ENCODE data around the gene ATP10A.

ATP10A gene

DNA sequence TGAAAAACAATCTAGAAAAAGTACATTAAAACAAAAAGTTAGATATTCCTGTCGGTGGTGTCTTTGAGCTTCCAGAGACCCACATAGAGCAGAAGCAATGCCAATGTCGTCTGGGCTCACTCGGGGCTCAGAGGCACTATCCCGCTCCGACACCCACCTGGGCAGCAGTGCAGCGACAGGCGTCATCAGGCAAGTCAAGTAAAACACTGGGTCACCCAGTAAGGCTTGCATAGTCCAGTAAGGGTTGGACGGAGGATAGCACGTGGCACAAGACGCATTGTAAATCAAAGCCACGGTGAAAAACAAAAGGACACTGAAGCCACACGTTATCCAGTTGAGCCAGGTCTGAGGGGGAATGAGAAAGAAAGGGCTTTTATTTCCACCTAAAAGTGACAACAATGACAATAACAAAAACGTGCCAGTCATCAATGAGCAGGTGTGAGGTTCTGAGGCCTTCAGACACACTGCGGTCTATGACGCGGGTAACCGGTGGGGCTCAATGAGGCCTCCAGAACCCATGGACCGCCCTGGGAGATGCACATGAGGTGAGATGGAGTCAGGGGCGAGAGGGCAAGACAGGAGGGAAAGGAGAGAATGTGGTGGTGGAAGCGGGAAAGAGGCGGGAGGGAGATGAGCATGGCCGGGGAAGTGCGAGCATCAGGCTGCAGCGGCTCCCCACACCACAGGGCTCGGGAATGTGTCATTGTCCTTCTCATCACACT is 183.0 kb downstream of the ATP10A start:
- DNase-seq (ENCODE audit: low spot score): no peak

DNA sequence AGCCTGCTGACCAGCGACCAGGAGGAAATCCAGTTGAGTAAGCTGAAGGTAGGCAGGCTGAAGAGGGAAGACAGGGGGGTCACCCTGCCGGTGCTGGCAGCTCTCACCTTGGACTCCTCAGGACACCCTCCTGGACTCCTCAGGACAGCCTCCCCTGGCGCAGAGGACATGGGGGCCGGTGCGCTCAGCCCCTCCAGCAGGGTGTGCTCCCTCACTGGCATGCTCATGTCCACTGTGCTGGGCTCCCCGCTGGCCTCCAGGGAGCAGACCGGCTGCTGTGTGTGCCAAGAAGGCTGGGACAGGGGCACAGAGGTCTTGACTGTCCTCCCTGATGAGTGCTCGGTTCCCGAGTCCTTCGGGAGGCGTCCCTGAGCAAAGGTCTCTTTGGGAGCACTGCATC is 183.6 kb downstream of the ATP10A start:
- no peak for DNase-seq (ENCODE audit: low spot score)

DNA sequence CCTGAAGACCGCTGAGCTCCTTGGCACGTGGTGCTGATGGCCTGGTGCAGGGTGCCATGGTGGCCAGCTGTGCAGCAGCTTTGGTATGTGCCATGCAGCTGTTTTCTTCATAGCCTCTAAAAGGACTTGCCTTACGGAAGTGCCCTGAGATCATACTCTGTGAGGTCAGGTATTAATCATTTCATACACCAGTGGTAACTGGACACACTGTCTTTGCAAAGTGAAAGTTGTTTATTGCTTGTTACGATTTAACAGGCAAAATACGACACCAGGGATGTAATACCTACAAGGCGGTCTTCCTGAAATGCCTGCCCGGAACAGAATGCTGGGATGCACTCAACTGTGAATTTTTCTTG is 184.6 kb downstream of the ATP10A start:
- no peak for DNase-seq (ENCODE audit: low spot score)

DNA sequence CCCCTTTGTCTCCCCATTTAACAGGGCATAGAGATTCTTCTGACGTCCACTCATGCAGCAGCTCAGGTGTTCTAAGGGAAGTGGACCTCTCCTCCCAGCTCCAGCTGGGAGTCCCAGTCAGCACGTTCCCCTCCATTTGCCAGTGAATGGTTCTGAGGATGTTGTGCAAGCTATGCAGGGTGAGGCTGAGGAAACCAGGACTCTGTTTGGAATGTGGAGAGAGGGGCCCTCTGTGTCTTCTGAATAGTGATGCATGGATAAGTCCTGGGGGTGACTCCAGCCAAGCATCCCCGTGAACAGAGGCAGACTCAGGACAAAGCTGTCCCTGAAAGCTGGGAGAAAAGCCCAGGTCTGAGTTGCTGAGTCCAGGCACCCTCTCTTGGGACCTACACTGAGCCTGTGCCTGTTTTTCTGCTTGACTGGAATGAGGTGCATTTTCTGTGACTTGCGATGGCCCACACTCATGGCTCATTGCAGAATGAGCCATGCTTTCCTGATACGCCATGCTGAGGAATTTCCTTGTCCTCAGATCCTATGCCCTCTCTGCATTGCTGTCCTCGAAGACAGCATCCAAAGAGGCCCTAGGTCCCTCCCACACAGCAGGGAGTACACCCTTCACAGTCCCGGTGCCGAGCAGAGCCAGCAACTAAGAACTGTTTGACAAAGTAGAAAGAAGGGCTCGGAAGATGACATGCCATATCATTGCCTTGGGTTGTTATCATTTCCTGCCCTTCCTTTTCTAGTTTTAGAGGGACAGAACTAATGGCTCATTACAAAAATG is 185.2 kb downstream of the ATP10A start:
- no peak for DNase-seq (ENCODE audit: low spot score)

DNA sequence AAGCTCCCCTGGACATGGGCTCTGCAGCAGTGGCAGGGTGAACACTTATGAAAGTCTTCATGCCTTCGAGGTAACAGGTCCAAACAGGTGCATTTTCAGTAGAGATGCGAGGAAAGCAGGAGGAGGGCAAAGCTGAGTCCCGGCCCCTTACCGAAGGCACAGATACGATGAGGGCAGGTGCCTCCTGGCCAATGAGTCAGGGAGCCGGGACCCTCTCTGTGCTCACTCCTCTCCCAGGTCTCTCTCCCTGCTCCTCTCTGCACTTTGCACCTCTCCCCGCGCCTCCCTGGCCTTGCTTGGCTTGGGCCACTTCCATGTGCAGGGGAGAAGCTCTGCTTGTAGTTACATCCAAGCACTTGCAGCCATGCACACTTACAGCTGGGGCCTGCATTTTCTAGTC is 187.1 kb downstream of the ATP10A start:
- DNase-seq (ENCODE audit: low spot score): no peak

DNA sequence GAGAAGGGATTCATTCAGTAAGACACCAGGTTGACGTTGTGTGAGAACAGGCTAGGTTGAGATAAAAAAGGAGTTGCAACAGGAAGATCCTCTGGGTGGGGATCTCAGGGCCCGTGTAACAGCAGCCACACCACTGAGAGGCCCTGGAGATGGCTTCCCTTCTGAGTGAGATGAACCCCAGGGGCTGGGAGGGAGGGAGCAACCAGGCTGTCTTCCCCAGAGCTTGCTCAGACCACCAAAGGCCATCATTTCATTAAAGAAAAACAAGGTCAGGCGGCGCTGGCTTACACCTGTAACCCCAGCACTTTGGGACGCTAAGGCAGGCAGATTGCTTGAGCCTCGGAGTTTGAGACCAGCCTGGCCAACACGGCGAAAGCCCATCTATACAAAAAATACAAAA is 187.7 kb downstream of the ATP10A start:
- no peak for DNase-seq (ENCODE audit: low spot score)

DNA sequence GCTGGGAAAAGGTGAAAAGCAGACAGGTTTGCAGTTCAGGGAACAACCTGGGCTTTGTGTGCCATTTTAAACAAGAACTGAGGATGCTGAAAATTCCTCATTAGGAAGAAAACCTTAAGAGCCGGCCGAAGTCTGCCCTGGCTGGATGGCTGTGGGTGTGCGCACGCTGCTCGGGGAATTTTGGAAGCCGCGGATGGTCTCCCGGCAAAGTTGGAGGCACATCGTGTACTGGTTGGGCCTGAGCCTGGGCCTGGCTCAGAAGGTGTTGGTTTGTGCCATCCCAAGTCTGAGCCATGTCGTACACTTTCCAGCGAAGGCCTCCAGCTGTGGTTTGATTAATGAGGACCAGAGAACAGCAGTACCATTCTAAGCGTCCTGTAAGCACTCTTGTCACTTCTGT is 188.2 kb downstream of the ATP10A start:
- no peak for DNase-seq (ENCODE audit: low spot score)

DNA sequence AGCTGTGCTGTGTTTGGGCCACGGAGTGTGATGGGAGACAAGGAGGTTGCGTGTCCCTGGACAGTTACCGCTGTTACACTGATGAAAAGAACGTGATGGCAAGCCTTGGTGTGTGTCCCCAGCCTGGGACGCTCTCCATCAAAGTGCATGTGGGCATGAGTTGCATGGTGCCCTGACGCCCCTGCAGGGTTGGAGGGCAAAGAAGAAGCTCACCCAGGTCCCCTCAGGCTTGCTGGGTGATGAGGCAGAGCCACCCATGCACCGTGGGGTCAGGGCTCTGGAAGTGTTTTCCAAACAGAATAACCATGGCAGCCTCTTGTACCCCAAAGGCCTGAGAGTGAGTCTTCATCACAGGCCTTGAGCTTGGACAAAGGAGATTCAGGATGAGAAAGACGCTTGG is 189.2 kb downstream of the ATP10A start:
- DNase-seq (ENCODE audit: low spot score): no peak

DNA sequence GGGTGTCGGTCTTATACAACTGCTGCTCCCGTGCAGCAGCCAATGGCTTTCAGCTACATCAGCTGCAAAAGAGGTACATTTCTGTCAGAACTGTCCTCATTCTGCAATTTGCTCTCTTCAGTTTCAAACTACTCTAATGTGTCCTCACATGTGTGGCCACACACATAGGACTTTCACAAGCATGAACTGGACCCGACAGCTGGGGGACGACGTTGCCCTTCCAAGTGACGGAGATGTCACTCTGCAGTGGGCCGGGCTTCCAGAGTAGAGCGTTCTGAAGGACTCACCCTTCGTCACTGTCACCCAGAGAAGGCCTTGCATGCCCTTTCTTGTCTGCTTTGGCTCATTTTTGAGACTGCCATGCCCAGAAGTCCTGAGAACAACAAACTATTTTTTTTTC is 189.8 kb downstream of the ATP10A start:
- DNase-seq (ENCODE audit: low spot score): no peak

DNA sequence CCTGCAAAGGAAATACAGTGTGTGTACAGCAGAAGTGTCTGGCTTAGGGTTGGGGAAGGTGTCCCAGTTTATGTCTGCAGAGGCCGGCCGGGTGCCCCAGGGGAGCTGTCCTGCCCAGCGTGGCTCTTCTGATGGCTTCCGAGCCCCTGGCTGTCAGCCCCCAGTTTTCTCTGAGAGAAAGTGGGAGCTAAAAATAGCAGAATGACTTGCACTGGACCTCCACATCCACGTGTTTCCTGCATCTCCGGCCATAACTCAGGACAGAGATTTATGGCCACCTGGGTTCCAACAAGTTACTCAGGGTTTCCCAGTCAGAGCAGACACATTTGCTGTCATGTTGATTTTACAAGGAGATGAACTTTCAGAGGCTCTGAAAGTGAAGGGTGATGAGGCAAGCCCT is 192.0 kb downstream of the ATP10A start:
- no peak for DNase-seq (ENCODE audit: low spot score)

DNA sequence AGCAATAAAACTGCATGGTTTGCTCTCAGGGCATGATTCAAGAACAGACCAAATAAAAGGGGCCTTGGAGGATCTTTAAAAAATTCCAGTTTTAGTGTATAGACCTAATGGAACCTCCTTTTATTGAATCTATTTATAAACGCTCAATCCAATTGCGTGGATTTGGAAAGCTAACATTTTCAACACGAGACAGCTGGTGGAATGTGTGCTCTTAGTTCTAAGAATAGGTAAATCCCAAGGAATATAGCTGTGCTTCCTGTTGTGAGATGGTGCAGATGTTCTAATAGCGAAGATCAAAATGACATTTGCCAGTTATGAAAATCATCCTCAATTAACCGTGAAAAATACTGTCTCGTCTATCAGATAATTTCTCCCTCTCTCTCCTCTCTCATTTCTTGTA is 192.5 kb downstream of the ATP10A start:
- DNase-seq (ENCODE audit: low spot score): no peak

DNA sequence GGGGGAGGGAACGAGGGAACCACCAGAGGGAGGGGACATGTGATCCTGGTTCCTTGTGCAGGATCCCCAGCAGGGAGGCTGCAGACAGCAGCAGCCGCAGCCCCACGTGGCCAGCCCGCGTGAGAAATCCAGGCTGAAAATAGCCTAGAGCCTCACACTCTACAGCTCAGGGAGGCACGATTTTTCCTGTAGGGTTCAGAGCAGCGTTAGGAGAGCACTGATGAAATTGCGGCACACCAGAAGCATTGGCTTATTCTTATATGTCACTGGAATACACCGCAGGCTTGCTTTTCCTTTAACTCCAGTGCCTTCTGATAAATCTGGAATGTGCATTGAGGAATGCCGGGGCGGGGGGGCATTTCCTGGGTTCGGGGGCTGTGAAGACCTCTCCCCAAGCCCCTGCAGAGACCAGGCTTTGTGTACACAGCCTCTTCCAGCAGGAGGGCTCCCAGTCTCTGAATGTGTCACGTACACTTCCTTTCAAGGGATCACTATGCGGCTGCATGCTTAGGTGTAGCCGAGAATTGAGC is 193.0 kb downstream of the ATP10A start:
- no peak for DNase-seq (ENCODE audit: low spot score)

DNA sequence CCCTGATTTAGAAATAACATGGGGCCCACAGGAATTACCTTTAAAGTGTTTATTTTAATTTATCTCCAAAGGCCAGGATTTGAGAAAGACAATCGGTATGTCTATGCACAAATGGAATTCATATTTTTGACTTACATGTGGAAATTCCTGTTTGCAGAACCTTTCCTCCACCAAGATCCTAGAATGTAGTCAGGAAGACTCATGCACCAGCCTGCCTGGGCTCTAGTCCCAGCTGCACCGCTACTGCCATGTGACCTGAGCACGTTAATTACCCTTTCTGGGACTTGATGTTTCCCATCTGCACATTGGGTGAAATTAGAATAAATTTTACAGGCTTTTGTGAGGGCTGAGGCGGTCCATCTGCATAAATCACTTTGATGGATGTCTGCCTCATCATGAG is 194.2 kb downstream of the ATP10A start:
- DNase-seq (ENCODE audit: low spot score): no peak

DNA sequence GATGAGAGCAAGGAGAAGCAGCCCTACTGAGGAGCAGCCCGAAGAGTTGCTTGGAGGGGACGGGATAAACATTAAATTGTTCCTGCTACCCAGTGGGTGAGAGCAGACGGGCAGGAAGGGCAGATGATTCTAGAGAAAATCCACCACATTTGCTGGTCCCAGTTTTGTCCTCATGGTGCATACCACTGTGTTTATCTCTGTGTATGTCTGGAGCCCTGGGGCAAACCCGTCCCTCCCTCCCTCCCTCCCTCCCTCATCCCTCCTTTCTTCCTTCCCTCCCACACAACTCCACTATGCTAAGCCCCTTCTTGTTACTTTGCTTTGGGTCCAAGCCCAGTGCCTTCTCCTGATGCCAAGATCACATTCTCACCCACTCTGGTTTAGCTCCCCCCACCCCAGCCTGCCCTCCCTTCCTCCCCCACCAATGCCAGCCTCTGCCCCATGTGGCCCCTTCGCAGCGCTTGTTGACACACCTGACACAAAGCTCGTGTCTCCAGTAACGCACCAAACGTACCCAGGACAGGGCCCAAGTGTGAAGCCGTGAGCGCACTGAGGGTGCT is 194.8 kb downstream of the ATP10A start:
- no peak for DNase-seq (ENCODE audit: low spot score)

DNA sequence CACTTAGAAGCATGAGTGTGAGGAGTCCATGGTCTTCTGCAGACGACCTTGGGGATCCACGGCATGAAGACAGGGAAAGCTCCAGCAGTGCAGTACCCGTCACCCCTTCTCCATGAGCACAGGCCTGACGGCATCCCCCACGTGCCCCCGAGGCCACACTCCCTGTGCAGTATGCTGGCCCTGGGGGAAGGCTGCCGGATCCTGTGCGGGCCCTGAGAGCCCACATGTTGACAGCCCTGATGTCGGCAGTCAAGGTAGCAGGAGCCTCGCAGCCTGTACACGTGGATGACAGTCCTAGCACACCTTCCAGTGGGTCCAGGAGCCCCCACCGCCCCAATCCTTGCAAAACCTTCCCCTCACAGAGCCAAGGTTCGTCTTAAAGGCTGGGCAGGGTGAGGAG is 195.3 kb downstream of the ATP10A start:
- DNase-seq (ENCODE audit: low spot score): no peak

DNA sequence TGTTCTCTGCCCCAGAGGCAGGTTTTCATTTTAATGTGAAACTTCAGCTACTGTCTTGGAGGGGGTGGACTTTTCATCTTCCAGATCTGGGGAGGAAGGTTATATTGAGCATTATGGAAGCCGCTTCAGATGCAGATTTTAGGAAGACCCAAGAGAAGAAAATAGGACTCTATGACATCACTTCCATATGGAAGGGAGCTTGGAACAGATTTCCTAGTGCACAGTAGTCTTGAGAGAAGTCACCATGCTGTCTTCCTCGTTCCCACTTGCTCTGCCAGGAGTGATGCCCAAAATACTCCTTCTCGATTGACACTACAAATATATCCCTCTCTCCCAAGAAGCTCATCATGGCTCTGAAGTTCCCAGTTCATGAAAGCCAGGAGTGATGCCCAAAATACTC is 197.2 kb downstream of the ATP10A start:
- no peak for DNase-seq (ENCODE audit: low spot score)

DNA sequence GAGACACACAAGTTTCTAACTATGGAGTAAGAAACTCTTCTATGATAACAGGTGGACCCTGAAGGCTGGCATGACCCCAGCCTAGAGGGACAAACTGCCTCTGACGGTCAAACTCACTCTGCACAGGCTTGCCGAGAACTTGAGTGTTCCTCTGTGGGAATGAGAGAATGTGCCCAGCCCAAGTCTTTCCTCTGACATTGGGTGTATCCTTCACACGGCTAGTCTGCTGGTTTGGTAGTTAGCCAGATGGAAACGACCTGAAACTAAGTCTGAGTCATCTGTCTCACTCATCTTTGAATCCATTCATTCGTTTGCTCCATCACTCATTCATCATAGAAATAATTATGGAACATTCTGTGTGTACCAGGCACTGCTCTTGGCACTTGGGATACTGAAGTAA is 198.4 kb downstream of the ATP10A start:
- DNase-seq (ENCODE audit: low spot score): no peak

DNA sequence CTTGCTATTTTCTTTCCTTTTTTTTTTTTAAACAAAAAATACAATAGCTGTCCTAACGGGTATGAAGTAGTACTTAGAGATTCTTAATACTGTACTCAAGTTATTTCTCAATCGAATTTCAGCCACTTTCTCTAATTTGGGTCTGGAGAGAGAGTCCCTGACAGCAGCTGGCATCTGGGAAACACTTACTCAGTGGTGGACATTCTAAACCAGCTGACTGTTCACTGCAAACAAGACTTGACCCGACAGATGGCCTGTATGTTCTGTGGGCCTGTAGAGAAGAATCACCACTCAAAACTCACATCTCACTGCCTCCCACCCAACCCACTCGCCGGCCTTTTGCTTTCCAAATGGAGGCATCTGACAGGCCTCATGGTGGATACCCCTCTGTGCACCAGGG is 199.6 kb downstream of the ATP10A start:
- no peak for DNase-seq (ENCODE audit: low spot score)

DNA sequence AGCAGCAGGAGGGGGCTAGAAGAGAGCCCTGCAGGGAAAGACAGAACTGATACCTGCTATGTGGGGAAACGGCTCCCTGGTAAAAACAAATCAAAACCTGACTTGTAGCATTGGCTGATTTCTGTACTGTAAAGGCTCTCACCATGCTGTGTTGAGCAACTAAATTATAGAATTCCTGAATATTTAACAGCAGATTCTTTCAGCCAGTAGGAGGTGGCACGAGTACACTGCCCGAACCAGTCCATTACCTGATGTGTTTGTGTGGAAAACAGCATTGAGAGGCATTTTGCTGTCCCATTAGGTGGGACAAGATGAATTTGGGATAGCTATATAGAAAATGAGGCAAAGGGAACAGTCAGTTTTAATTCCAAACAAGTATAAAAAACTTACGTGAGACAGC is 201.2 kb downstream of the ATP10A start:
- DNase-seq (ENCODE audit: low spot score): no peak

DNA sequence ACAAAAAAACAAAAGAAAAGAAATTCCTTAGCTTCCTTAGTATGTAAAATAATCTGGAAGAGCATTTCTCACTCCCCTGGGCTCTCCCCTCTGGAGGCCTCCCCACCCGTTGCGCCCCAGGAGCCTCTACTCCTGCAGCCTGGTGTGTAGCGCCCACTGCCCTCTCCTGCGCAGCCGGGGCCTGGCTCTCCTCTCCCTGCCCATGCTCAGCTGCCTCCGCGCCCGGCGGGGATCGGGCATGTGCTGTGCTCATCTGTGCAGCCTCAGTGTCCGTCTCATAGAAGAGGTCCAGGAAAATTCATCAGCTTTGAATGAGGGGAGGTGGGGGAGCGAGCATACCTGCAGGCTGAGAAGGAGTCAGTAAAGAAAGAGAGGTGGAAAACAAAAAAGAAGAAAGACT is 203.9 kb downstream of the ATP10A start:
- DNase-seq (ENCODE audit: low spot score): no peak

DNA sequence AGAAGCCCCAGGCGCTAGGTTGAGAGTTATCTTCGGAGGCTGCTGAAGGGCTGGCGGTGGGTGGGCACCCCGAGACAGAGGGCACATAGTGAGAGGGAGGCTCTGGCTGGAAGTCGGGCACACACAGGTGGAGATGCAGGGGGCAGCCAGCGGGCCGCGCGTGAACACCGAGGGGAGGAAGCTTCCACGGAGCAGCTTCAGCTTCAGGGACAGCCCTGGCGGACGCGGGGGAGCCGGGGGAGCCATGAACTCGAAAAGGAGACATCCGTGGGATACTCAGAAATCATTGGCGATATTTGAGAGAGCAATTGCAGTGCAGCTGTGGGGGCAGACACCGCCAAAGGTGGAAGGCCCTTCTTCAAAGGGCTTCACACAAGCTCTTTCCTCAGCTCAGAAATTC is 204.6 kb downstream of the ATP10A start:
- DNase-seq (ENCODE audit: low spot score): no peak

DNA sequence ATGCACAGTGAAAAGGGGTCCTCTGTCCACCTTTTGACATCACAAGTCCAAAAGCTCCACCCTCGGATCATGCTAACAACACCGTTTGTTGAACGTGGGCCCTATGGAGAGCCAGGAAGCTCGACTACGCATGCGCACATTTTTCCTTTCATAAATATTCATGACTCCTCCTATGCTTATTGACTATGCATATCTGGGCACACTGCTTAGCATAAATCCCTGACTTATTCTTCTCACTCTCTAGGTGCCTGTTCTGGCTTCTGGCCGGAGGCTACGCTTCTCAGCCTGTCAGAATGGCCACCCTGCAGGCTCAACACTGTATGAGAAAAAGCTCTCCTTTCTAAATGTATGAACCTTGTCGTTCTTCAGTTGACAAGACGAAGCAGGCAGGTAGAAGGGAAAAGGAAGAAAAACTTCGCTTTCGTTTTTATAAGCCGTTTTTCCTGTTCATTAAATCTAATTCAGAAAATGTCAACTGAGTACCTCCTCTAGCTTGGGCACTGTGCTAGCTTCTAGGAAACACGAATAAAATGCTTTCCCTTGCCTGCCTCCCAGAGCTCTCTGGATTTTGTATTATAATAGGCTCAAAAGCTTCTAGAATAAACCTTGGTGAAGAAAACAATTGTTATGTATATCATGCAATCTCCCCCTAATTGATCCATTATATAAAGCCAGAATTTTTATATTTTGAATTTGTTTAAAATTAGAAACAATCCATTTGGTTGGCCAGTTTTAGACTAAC is 207.7 kb downstream of the ATP10A start:
- no peak for DNase-seq (ENCODE audit: low spot score)

DNA sequence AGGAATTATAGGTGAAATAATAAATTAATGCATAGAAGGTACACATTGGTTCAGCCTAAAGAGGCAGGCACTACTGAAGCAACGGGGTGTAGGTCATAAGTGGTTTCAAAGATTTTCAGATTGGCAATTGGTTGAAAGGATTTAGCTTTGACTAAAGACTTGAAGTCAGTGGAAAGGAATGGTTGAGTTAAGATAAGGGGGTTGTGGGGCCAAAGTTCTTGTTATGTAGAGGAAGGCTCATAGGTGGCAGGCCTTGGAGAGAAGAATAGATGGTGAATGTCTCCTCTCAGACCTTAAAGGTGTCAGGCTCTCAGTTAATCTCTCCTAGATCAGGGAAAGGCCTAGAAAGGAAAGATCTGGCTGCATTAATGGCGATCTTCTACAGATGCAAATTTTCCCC is 209.8 kb downstream of the ATP10A start:
- DNase-seq (ENCODE audit: low spot score): no peak
